ENCODE measurements around the gene SHANK1. TPM values are rescaled to one million over a fixed set of nuclear protein-coding genes. Genes with fewer than 3 reads are reported as not detected.

The SHANK1 gene
- total and polyA plus RNA-seq, 2 of the 13 experiments (the other 11 are each of a cell fraction or from before 2014, with no cell fraction given): not detected

- Histone ChIP-seq H3K9me3 (ENCODE audit: low read length) (no peaks in the 10 kb centered on the region), H3K36me3 (replicated peaks in 1 of 2; ENCODE audit: control insufficient read depth in 1 of 2, insufficient read depth in 2 of 2, low read length in 2 of 2) (no peaks in the 10 kb centered on the region), H3K4me2 (ENCODE audit: low read depth, low read length) (no peak overlapping the region), H3K27me3 (ENCODE audit: control insufficient read depth in 1 of 2, insufficient read depth in 2 of 2, low read length in 2 of 2) (peaks cover 2 to 7% of the 10 kb centered on the region in 2 experiments; a peak in 1 of 5 replicates), H4K20me1 (ENCODE audit: insufficient read depth, low read length) (no peaks in the 10 kb centered on the region), H3K4me3 (replicated peaks in 1 of 3; ENCODE audit: insufficient read depth in 1 of 3, low read depth in 2 of 3, low read length in 3 of 3) (no peak overlapping the region), H3K9ac (ENCODE audit: insufficient read depth, low read depth, low read length) (no peak overlapping the region), H2AFZ (ENCODE audit: low read length) (no peak overlapping the region), H3K4me1 (ENCODE audit: insufficient read depth, low read length) (no peaks in the 10 kb centered on the region), H3K27ac (ENCODE audit: extremely low read length, insufficient read depth, low read length) (no peak overlapping the region), H3K79me2 (ENCODE audit: insufficient read depth, low read length) (no peaks in the 10 kb centered on the region)
- ATAC-seq (no peak), DNase-seq (ENCODE audit: low spot score) (no peak), FAIRE-seq (no peak)
- ChIA-PET CTCF (ENCODE audit: low intra/inter-chr PET ratio, low total read pairs) (no interaction called here), POLR2A (no interaction called here)
- intact Hi-C loops (cut with micrococcal nuclease; ENCODE audit: unreplicated experiment) (no loop called here), in situ Hi-C loops (cut with HindIII; ENCODE audit: extremely low pct_ligation_motif_present, low pct_unique_long_range_greater_than_20kb) (no loop called here)
- no peak for TF ChIP-seq ZNF296 (CRISPR knock-in tag; conservative IDR thresholded peaks at IDR 0.05)
- no peak for TF ChIP-seq ZIK1 (CRISPR knock-in tag; IDR thresholded peaks at IDR 0.05; ENCODE audit: borderline replicate concordance, low read depth)
- TF ChIP-seq NAIF1 (CRISPR knock-in tag; IDR thresholded peaks at IDR 0.05; ENCODE audit: borderline replicate concordance): no peak
- TF ChIP-seq, protein P1, sequence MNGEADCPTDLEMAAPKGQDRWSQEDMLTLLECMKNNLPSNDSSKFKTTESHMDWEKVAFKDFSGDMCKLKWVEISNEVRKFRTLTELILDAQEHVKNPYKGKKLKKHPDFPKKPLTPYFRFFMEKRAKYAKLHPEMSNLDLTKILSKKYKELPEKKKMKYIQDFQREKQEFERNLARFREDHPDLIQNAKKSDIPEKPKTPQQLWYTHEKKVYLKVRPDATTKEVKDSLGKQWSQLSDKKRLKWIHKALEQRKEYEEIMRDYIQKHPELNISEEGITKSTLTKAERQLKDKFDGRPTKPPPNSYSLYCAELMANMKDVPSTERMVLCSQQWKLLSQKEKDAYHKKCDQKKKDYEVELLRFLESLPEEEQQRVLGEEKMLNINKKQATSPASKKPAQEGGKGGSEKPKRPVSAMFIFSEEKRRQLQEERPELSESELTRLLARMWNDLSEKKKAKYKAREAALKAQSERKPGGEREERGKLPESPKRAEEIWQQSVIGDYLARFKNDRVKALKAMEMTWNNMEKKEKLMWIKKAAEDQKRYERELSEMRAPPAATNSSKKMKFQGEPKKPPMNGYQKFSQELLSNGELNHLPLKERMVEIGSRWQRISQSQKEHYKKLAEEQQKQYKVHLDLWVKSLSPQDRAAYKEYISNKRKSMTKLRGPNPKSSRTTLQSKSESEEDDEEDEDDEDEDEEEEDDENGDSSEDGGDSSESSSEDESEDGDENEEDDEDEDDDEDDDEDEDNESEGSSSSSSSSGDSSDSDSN (CRISPR knock-in tag; IDR thresholded peaks at IDR 0.05): no peak
- no peak for TF ChIP-seq KLF13 (CRISPR knock-in tag; IDR thresholded peaks at IDR 0.05)
- TF ChIP-seq ZNF367 (CRISPR knock-in tag; IDR thresholded peaks at IDR 0.05; ENCODE audit: borderline replicate concordance): no peak
- no peak for TF ChIP-seq ZNF607 (CRISPR knock-in tag; IDR thresholded peaks at IDR 0.05; ENCODE audit: borderline replicate concordance)
- TF ChIP-seq, protein P2, sequence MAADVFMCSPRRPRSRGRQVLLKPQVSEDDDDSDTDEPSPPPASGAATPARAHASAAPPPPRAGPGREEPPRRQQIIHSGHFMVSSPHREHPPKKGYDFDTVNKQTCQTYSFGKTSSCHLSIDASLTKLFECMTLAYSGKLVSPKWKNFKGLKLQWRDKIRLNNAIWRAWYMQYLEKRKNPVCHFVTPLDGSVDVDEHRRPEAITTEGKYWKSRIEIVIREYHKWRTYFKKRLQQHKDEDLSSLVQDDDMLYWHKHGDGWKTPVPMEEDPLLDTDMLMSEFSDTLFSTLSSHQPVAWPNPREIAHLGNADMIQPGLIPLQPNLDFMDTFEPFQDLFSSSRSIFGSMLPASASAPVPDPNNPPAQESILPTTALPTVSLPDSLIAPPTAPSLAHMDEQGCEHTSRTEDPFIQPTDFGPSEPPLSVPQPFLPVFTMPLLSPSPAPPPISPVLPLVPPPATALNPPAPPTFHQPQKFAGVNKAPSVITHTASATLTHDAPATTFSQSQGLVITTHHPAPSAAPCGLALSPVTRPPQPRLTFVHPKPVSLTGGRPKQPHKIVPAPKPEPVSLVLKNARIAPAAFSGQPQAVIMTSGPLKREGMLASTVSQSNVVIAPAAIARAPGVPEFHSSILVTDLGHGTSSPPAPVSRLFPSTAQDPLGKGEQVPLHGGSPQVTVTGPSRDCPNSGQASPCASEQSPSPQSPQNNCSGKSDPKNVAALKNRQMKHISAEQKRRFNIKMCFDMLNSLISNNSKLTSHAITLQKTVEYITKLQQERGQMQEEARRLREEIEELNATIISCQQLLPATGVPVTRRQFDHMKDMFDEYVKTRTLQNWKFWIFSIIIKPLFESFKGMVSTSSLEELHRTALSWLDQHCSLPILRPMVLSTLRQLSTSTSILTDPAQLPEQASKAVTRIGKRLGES (CRISPR knock-in tag; IDR thresholded peaks at IDR 0.05; ENCODE audit: borderline replicate concordance): no peak
- no peak for TF ChIP-seq SIN3B (IDR thresholded peaks at IDR 0.05; ENCODE audit: low read length)
- no peak for TF ChIP-seq ZNF180 (CRISPR knock-in tag; IDR thresholded peaks at IDR 0.05; ENCODE audit: borderline replicate concordance, low read depth)
- no peak for TF ChIP-seq SUZ12 (IDR thresholded peaks at IDR 0.05; ENCODE audit: low read depth, low read length)
- no peak for TF ChIP-seq MAF1 (CRISPR knock-in tag; IDR thresholded peaks at IDR 0.05; ENCODE audit: borderline replicate concordance)
- no peak for TF ChIP-seq ZNF615 (CRISPR knock-in tag; IDR thresholded peaks at IDR 0.05; ENCODE audit: borderline replicate concordance)
- no peak for TF ChIP-seq PAF1 (CRISPR knock-in tag; IDR thresholded peaks at IDR 0.05)
- no peak for TF ChIP-seq GABPA (IDR thresholded peaks at IDR 0.05; ENCODE audit: low read depth, low read length)
- TF ChIP-seq GABPA (CRISPR knock-in tag; IDR thresholded peaks at IDR 0.05; ENCODE audit: low read depth): no peak
- no peak for TF ChIP-seq SETDB1 (CRISPR knock-in tag; IDR thresholded peaks at IDR 0.05; ENCODE audit: borderline replicate concordance)
- TF ChIP-seq SMAD3 (CRISPR knock-in tag; IDR thresholded peaks at IDR 0.05): no peak
- no peak for TF ChIP-seq PHF5A (CRISPR knock-in tag; IDR thresholded peaks at IDR 0.05; ENCODE audit: low read depth, unreplicated experiment)
- BruUV-seq (replicated peaks): no TSS peak
- 40% methylated on average over 12 of the region's 44 CpGs for WGBS (ENCODE audit: low lambda C conversion rate)
Observed at GRCh38 chr19:50624949-50625600, 94.5 kb downstream of the SHANK1 start.

Measured in HepG2 (cell line).